PC-9 (cell line): Measurements from ENCODE around the gene CACNG6.

Experiments used
- EZH2 ChIP-seq: fragments of 200-600 bp; sonication (generic); IDR thresholded peaks from 2 replicates; pipeline ENCODE4 v1.8.0; 2017; ENCODE audit warnings: antibody characterized with exemption, low read depth
- TF ChIP-seq, protein P1 (sequence below): fragments of 200-600 bp; sonication (generic); conservative IDR thresholded peaks from 2 replicates; pipeline ENCODE4 v1.6.1; 2017; ENCODE audit warnings: mixed run types, antibody characterized with exemption, mild to moderate bottlenecking, moderate library complexity

DNA sequence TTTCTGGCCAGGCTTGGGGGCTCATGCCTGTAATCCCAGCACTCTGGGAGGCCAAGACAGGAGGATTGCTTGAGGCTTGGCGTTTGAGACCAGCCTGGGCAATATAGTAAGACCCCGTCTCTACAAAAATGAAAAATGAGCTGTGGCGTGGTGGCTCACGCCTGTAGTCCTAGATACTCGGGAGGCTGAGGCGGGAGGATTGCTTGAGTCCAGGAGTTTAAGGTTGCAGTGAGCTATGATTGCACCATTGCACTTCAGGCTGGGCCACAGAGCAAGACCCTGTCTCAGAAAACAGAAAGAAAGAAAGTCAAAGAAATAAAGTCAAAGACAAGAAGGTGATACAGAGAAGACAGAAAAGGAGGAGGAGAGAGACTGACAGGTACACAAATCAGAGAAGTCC is 2.5 kb upstream of the CACNG6 start:
- TF ChIP-seq, protein P1, sequence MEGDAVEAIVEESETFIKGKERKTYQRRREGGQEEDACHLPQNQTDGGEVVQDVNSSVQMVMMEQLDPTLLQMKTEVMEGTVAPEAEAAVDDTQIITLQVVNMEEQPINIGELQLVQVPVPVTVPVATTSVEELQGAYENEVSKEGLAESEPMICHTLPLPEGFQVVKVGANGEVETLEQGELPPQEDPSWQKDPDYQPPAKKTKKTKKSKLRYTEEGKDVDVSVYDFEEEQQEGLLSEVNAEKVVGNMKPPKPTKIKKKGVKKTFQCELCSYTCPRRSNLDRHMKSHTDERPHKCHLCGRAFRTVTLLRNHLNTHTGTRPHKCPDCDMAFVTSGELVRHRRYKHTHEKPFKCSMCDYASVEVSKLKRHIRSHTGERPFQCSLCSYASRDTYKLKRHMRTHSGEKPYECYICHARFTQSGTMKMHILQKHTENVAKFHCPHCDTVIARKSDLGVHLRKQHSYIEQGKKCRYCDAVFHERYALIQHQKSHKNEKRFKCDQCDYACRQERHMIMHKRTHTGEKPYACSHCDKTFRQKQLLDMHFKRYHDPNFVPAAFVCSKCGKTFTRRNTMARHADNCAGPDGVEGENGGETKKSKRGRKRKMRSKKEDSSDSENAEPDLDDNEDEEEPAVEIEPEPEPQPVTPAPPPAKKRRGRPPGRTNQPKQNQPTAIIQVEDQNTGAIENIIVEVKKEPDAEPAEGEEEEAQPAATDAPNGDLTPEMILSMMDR = no peak
- TF ChIP-seq EZH2 = no peak
